Left ventricle myocardium superior (tissue), 1 donor: ENCODE results near the gene BCAS3. TPM values are rescaled to one million over a fixed set of nuclear protein-coding genes. Genes with fewer than 3 reads are reported as not detected.
"Not testable (repeated sequence)": the region's sequence is repeated elsewhere in the genome, so short reads cannot be mapped to it uniquely, and the experiment has no call there.

Experiments used
- ATAC-seq: fragments of 200-7000 bp; cut with Tn5 transposase; one replicate; pipeline ENCODE4 v1.9.1; 2020; ENCODE audit warnings: mild to moderate bottlenecking, moderate library complexity
- DNase-seq: peaks from one replicate; pipeline ENCODE4 v3.0.0-alpha.2; 2020
- intact Hi-C: fragments of 100-400 bp; cut with micrococcal nuclease; formaldehyde crosslinking; loops from one replicate; pipeline ENCODE4 v1.11.0; 2022
- total RNA-seq: library from RNA; stranded (reverse); fragmentation: NEBNext Ultra II Directional; extraction: Animal tissue kit (Norgen Biotek cat#: 25700); gene quantifications from one replicate; pipeline ENCODE4 v1.2.1, GENCODE V29; 2021
- donor health status: DM: no; HTN: yes; CAD: no; lungs with severe emphysema.

The BCAS3 gene
- total RNA-seq, 1 donor from 2014 or later, result 15.9 TPM

GRCh38 chr17:61009663-61010062 is 332.0 kb downstream of the BCAS3 start:
- intact Hi-C loops, result loop anchor here (10.0 kb wide), 1 partner anchor 375 kb away; no protein-coding TSS in a partner anchor
- ATAC-seq, result peak; percentile 77
- no peak for DNase-seq

- no peak for ATAC-seq
- intact Hi-C loops, result no loop called here
- DNase-seq, result no peak
These were observed 333.1 kb downstream of the BCAS3 start for GRCh38 chr17:61010661-61011170.

- ATAC-seq, result peak; percentile 51
- intact Hi-C loops, result no loop called here
- no peak for DNase-seq
These were observed 333.6 kb downstream of the BCAS3 start for GRCh38 chr17:61011251-61011650.

- intact Hi-C loops, result no loop called here
- ATAC-seq (no peak), DNase-seq (no peak)
These were observed 338.3 kb downstream of the BCAS3 start for GRCh38 chr17:61015966-61016365.

GRCh38 chr17:61017317-61018006 is 339.8 kb downstream of the BCAS3 start:
- ATAC-seq (no peak), DNase-seq (no peak)
- intact Hi-C loops, result no loop called here

- ATAC-seq, result no peak
- intact Hi-C loops, result no loop called here
- no peak for DNase-seq
These were observed 341.3 kb downstream of the BCAS3 start for GRCh38 chr17:61018938-61019337.

- intact Hi-C loops, result no loop called here
- ATAC-seq (no peak), DNase-seq (no peak)
These were observed 346.3 kb downstream of the BCAS3 start for GRCh38 chr17:61023996-61024395.

- DNase-seq, result no peak
- intact Hi-C loops, result no loop called here
- no peak for ATAC-seq
These were observed 349.2 kb downstream of the BCAS3 start for GRCh38 chr17:61026818-61027217.

GRCh38 chr17:61029181-61029580 is 351.5 kb downstream of the BCAS3 start:
- intact Hi-C loops, result no loop called here
- ATAC-seq (no peak), DNase-seq (no peak)

- intact Hi-C loops, result no loop called here
- ATAC-seq (no peak), DNase-seq (no peak)
These were observed 363.0 kb downstream of the BCAS3 start for GRCh38 chr17:61040666-61041065.

- ATAC-seq, intact Hi-C loops, DNase-seq: not testable (repeated sequence)
These were observed 364.7 kb downstream of the BCAS3 start for GRCh38 chr17:61042348-61042747.

- ATAC-seq, result peak; percentile 34
- no peak for DNase-seq
- intact Hi-C loops, result no loop called here
These were observed 369.9 kb downstream of the BCAS3 start for GRCh38 chr17:61047515-61047914.

- intact Hi-C loops, result no loop called here
- DNase-seq (no peak), ATAC-seq (no peak)
These were observed 370.9 kb downstream of the BCAS3 start for GRCh38 chr17:61048376-61049106.

GRCh38 chr17:61053469-61053868 is 375.8 kb downstream of the BCAS3 start:
- intact Hi-C loops, result no loop called here
- no peak for ATAC-seq

GRCh38 chr17:61054436-61054835 is 376.8 kb downstream of the BCAS3 start:
- DNase-seq, result no peak
- intact Hi-C loops, result no loop called here
- no peak for ATAC-seq

More at GRCh38 chr17:61053469-61053868, 375.8 kb downstream of the BCAS3 start:
- DNase-seq, result no peak

- DNase-seq, result no peak
- no peak for ATAC-seq
- intact Hi-C loops, result no loop called here
These were observed 379.6 kb downstream of the BCAS3 start for GRCh38 chr17:61057257-61057656.

GRCh38 chr17:61058066-61058465 is 380.4 kb downstream of the BCAS3 start:
- no peak for DNase-seq
- no peak for ATAC-seq
- intact Hi-C loops, result no loop called here

- intact Hi-C loops, result no loop called here
- ATAC-seq, result no peak
- no peak for DNase-seq
These were observed 385.9 kb downstream of the BCAS3 start for GRCh38 chr17:61063528-61063927.

GRCh38 chr17:61064087-61064951 is 386.7 kb downstream of the BCAS3 start:
- intact Hi-C loops, result no loop called here
- DNase-seq (no peak), ATAC-seq (peak; percentile 30)
